ENCODE data around the gene IL19.

IL19 gene

GRCh38 chr1:206867239-206867638 lies 96.7 kb downstream of the IL19 start:
- H4K20me1 ChIP-seq (ENCODE audit: insufficient read depth, low read length): no peaks in the 10 kb centered on the region
- no peak overlapping the region for H3K4me2 ChIP-seq (ENCODE audit: low read length)
- H3K9me3 ChIP-seq (ENCODE audit: insufficient read depth, low read length): no peaks in the 10 kb centered on the region
- no peak overlapping the region for H3K27ac ChIP-seq (ENCODE audit: low read length)
- H3K4me3 ChIP-seq (ENCODE audit: low read length): no peak overlapping the region
- H3K36me3 ChIP-seq (replicated peaks; ENCODE audit: low read depth, low read length): no peaks in the 10 kb centered on the region
- H2AFZ ChIP-seq (ENCODE audit: low read depth, low read length): no peak overlapping the region
- TF ChIP-seq CTCF (IDR thresholded peaks at IDR 0.05; ENCODE audit: low read depth, low read length) (no peak), EZH2phosphoT487 (IDR thresholded peaks at IDR 0.05; ENCODE audit: low read depth) (no peak)
- no peaks in the 10 kb centered on the region for H3K79me2 ChIP-seq (ENCODE audit: low read length)
- H3K4me1 ChIP-seq (ENCODE audit: low read length): no peaks in the 10 kb centered on the region
- no peak overlapping the region for H3K9ac ChIP-seq (ENCODE audit: low read length)
- H3K27me3 ChIP-seq (ENCODE audit: low read depth, low read length): peaks cover 61% of the 10 kb centered on the region

GRCh38 chr1:206867716-206868115 lies 97.1 kb downstream of the IL19 start:
- no peak overlapping the region for H3K9ac ChIP-seq (ENCODE audit: low read length)
- H3K27ac ChIP-seq (ENCODE audit: low read length): no peak overlapping the region
- H4K20me1 ChIP-seq (ENCODE audit: insufficient read depth, low read length): no peaks in the 10 kb centered on the region
- H3K4me2 ChIP-seq (ENCODE audit: low read length): no peak overlapping the region
- H3K4me1 ChIP-seq (ENCODE audit: low read length): no peaks in the 10 kb centered on the region
- TF ChIP-seq CTCF (IDR thresholded peaks at IDR 0.05; ENCODE audit: low read depth, low read length) (no peak), EZH2phosphoT487 (IDR thresholded peaks at IDR 0.05; ENCODE audit: low read depth) (no peak)
- H3K4me3 ChIP-seq (ENCODE audit: low read length): no peak overlapping the region
- H2AFZ ChIP-seq (ENCODE audit: low read depth, low read length): no peak overlapping the region
- H3K36me3 ChIP-seq (replicated peaks; ENCODE audit: low read depth, low read length): no peaks in the 10 kb centered on the region
- no peaks in the 10 kb centered on the region for H3K79me2 ChIP-seq (ENCODE audit: low read length)
- H3K9me3 ChIP-seq (ENCODE audit: insufficient read depth, low read length): no peaks in the 10 kb centered on the region
- peaks cover 56% of the 10 kb centered on the region for H3K27me3 ChIP-seq (ENCODE audit: low read depth, low read length)

- Histone ChIP-seq H3K27ac (ENCODE audit: low read length) (no peak overlapping the region), H4K20me1 (ENCODE audit: insufficient read depth, low read length) (no peaks in the 10 kb centered on the region), H3K9me3 (ENCODE audit: insufficient read depth, low read length) (no peaks in the 10 kb centered on the region), H2AFZ (ENCODE audit: low read depth, low read length) (no peak overlapping the region), H3K4me1 (ENCODE audit: low read length) (no peaks in the 10 kb centered on the region), H3K36me3 (replicated peaks; ENCODE audit: low read depth, low read length) (no peaks in the 10 kb centered on the region), H3K27me3 (ENCODE audit: low read depth, low read length) (peaks cover 51% of the 10 kb centered on the region), H3K4me3 (ENCODE audit: low read length) (no peak overlapping the region), H3K79me2 (ENCODE audit: low read length) (no peaks in the 10 kb centered on the region), H3K4me2 (ENCODE audit: low read length) (no peak overlapping the region), H3K9ac (ENCODE audit: low read length) (no peak overlapping the region)
- TF ChIP-seq EZH2phosphoT487 (IDR thresholded peaks at IDR 0.05; ENCODE audit: low read depth) (no peak), CTCF (IDR thresholded peaks at IDR 0.05; ENCODE audit: low read depth, low read length) (no peak)
These were observed 97.7 kb downstream of the IL19 start for GRCh38 chr1:206868264-206868663.

GRCh38 chr1:206872139-206872538 lies 101.6 kb downstream of the IL19 start:
- no peaks in the 10 kb centered on the region for H4K20me1 ChIP-seq (ENCODE audit: insufficient read depth, low read length)
- no peaks in the 10 kb centered on the region for H3K79me2 ChIP-seq (ENCODE audit: low read length)
- TF ChIP-seq EZH2phosphoT487 (IDR thresholded peaks at IDR 0.05; ENCODE audit: low read depth): no peak
- no peak overlapping the region for H3K27ac ChIP-seq (ENCODE audit: low read length)
- peaks cover 10% of the 10 kb centered on the region for H3K9me3 ChIP-seq (ENCODE audit: insufficient read depth, low read length)
- no peak overlapping the region for H3K9ac ChIP-seq (ENCODE audit: low read length)
- no peak overlapping the region for H2AFZ ChIP-seq (ENCODE audit: low read depth, low read length)
- peaks cover 6% of the 10 kb centered on the region for H3K36me3 ChIP-seq (replicated peaks; ENCODE audit: low read depth, low read length)
- H3K27me3 ChIP-seq (ENCODE audit: low read depth, low read length): peaks cover 28% of the 10 kb centered on the region
- no peaks in the 10 kb centered on the region for H3K4me1 ChIP-seq (ENCODE audit: low read length)
- no peak overlapping the region for H3K4me2 ChIP-seq (ENCODE audit: low read length)
- H3K4me3 ChIP-seq (ENCODE audit: low read length): no peak overlapping the region
